Activated naive CD4-positive, alpha-beta T cell treated with anti-CD3 and anti-CD28 coated beads, Interleukin-2, amount 50 U/mL, for 24 hours (primary cell): ENCODE measurements around the gene POLK.
"Not testable (repeated sequence)": the region's sequence is repeated elsewhere in the genome, so short reads cannot be mapped to it uniquely, and the experiment has no call there.

Experiments used
- H3K27ac Mint-ChIP-seq: one replicate; pipeline ENCODE4 v1.8.0; 2021; ENCODE audit warnings: mild to moderate bottlenecking, mixed read lengths
- H3K27me3 Mint-ChIP-seq: one replicate; pipeline ENCODE4 v1.8.0; 2021; ENCODE audit warnings: mixed read lengths
- H3K36me3 Mint-ChIP-seq: one replicate; pipeline ENCODE4 v1.8.0; 2021; ENCODE audit warnings: mixed read lengths
- H3K4me1 Mint-ChIP-seq: one replicate; pipeline ENCODE4 v1.8.0; 2021; ENCODE audit warnings: mixed read lengths
- H3K4me3 Mint-ChIP-seq: one replicate; pipeline ENCODE4 v1.8.0; 2021; ENCODE audit warnings: mild to moderate bottlenecking, mixed read lengths
- H3K9me3 Mint-ChIP-seq: one replicate; pipeline ENCODE4 v1.8.0; 2021; ENCODE audit warnings: mixed read lengths

Gene POLK

GRCh38 chr5:75603371-75603770 lies 91.7 kb downstream of the POLK start:
- Mint-ChIP-seq H3K27ac (no peak overlapping the region), H3K4me3 (no peak overlapping the region), H3K27me3 (no peaks in the 10 kb centered on the region), H3K9me3 (no peaks in the 10 kb centered on the region), H3K4me1 (peaks cover 11% of the 10 kb centered on the region), H3K36me3 (peaks cover 21% of the 10 kb centered on the region)

GRCh38 chr5:75603821-75604220 lies 92.1 kb downstream of the POLK start:
- no peak overlapping the region for H3K27ac Mint-ChIP-seq
- no peaks in the 10 kb centered on the region for H3K9me3 Mint-ChIP-seq
- H3K4me3 Mint-ChIP-seq: no peak overlapping the region
- H3K27me3 Mint-ChIP-seq: no peaks in the 10 kb centered on the region
- peaks cover 21% of the 10 kb centered on the region for H3K36me3 Mint-ChIP-seq
- peaks cover 11% of the 10 kb centered on the region for H3K4me1 Mint-ChIP-seq

GRCh38 chr5:75607341-75607740 lies 95.7 kb downstream of the POLK start:
- Mint-ChIP-seq H3K27me3 (peaks cover 12% of the 10 kb centered on the region), H3K36me3 (peaks cover 17% of the 10 kb centered on the region)
- not testable (repeated sequence) for H3K9me3 Mint-ChIP-seq, H3K4me1 Mint-ChIP-seq, H3K27ac Mint-ChIP-seq, H3K4me3 Mint-ChIP-seq

- no peaks in the 10 kb centered on the region for H3K4me1 Mint-ChIP-seq
- peaks cover 10% of the 10 kb centered on the region for H3K36me3 Mint-ChIP-seq
- H3K9me3 Mint-ChIP-seq: no peaks in the 10 kb centered on the region
- no peak overlapping the region for H3K4me3 Mint-ChIP-seq
- peaks cover 18% of the 10 kb centered on the region for H3K27me3 Mint-ChIP-seq
- no peak overlapping the region for H3K27ac Mint-ChIP-seq
Observed at GRCh38 chr5:75608870-75609269, 97.2 kb downstream of the POLK start.

- Mint-ChIP-seq H3K36me3 (peaks cover 5% of the 10 kb centered on the region), H3K27ac (no peak overlapping the region), H3K4me3 (no peak overlapping the region), H3K27me3 (peaks cover 18% of the 10 kb centered on the region), H3K9me3 (no peaks in the 10 kb centered on the region), H3K4me1 (no peaks in the 10 kb centered on the region)
Observed at GRCh38 chr5:75610201-75610600, 98.5 kb downstream of the POLK start.

GRCh38 chr5:75610859-75611310 lies 99.2 kb downstream of the POLK start:
- H3K4me1 Mint-ChIP-seq, H3K9me3 Mint-ChIP-seq, H3K4me3 Mint-ChIP-seq: not testable (repeated sequence)

GRCh38 chr5:75611311-75612225 lies 99.9 kb downstream of the POLK start, which contains the start of gene ANKDD1B:
ANKDD1B (plus strand) TSS chr5:75611453; CDS start chr5:75611635, 182 bp downstream.
- Mint-ChIP-seq H3K36me3 (peaks cover 5% of the 10 kb centered on the region), H3K4me1 (no peaks in the 10 kb centered on the region), H3K9me3 (no peaks in the 10 kb centered on the region), H3K27me3 (peaks cover 18% of the 10 kb centered on the region), H3K27ac (no peak within 1 kb of the TSS), H3K4me3 (no peak within 1 kb of the TSS)

More at GRCh38 chr5:75610859-75611310, 99.2 kb downstream of the POLK start:
- not testable (repeated sequence) for H3K27ac Mint-ChIP-seq, H3K36me3 Mint-ChIP-seq
- peaks cover 18% of the 10 kb centered on the region for H3K27me3 Mint-ChIP-seq

- Mint-ChIP-seq H3K4me3 (no peak overlapping the region), H3K27me3 (peaks cover 18% of the 10 kb centered on the region), H3K9me3 (no peaks in the 10 kb centered on the region)
Observed at GRCh38 chr5:75612226-75612569, 100.5 kb downstream of the POLK start.

GRCh38 chr5:75612901-75613300 lies 101.2 kb downstream of the POLK start:
- Mint-ChIP-seq H3K27me3 (peaks cover 18% of the 10 kb centered on the region), H3K27ac (no peak overlapping the region), H3K4me1 (no peaks in the 10 kb centered on the region), H3K36me3 (peaks cover 5% of the 10 kb centered on the region), H3K4me3 (no peak overlapping the region), H3K9me3 (no peaks in the 10 kb centered on the region)

More at GRCh38 chr5:75612226-75612569, 100.5 kb downstream of the POLK start:
- peaks cover 5% of the 10 kb centered on the region for H3K36me3 Mint-ChIP-seq
- no peak overlapping the region for H3K27ac Mint-ChIP-seq
- H3K4me1 Mint-ChIP-seq: no peaks in the 10 kb centered on the region

GRCh38 chr5:75614176-75614575 lies 102.5 kb downstream of the POLK start:
- no peaks in the 10 kb centered on the region for H3K4me1 Mint-ChIP-seq
- H3K9me3 Mint-ChIP-seq: no peaks in the 10 kb centered on the region
- no peak overlapping the region for H3K4me3 Mint-ChIP-seq
- peaks cover 18% of the 10 kb centered on the region for H3K27me3 Mint-ChIP-seq
- H3K27ac Mint-ChIP-seq: no peak overlapping the region
- H3K36me3 Mint-ChIP-seq: peaks cover 5% of the 10 kb centered on the region

GRCh38 chr5:75616371-75616881 lies 104.7 kb downstream of the POLK start:
- H3K27ac Mint-ChIP-seq: no peak overlapping the region
- H3K27me3 Mint-ChIP-seq: peaks cover 8% of the 10 kb centered on the region
- H3K4me1 Mint-ChIP-seq: no peaks in the 10 kb centered on the region
- no peak overlapping the region for H3K4me3 Mint-ChIP-seq
- peaks cover 3% of the 10 kb centered on the region for H3K36me3 Mint-ChIP-seq
- no peaks in the 10 kb centered on the region for H3K9me3 Mint-ChIP-seq

GRCh38 chr5:75616971-75617621 lies 105.4 kb downstream of the POLK start:
- H3K9me3 Mint-ChIP-seq: no peaks in the 10 kb centered on the region
- H3K4me1 Mint-ChIP-seq: no peaks in the 10 kb centered on the region
- no peak overlapping the region for H3K27ac Mint-ChIP-seq
- peaks cover 3% of the 10 kb centered on the region for H3K36me3 Mint-ChIP-seq
- H3K4me3 Mint-ChIP-seq: no peak overlapping the region
- peaks cover 8% of the 10 kb centered on the region for H3K27me3 Mint-ChIP-seq

- H3K27me3 Mint-ChIP-seq: peaks cover 2% of the 10 kb centered on the region
- no peak overlapping the region for H3K4me3 Mint-ChIP-seq
- no peak overlapping the region for H3K27ac Mint-ChIP-seq
- no peaks in the 10 kb centered on the region for H3K9me3 Mint-ChIP-seq
- H3K36me3 Mint-ChIP-seq: peaks cover 1% of the 10 kb centered on the region
- H3K4me1 Mint-ChIP-seq: no peaks in the 10 kb centered on the region
Observed at GRCh38 chr5:75617736-75618352, 106.2 kb downstream of the POLK start.

GRCh38 chr5:75620184-75620959 lies 108.7 kb downstream of the POLK start:
- Mint-ChIP-seq H3K27me3 (no peaks in the 10 kb centered on the region), H3K4me3 (no peak overlapping the region), H3K9me3 (no peaks in the 10 kb centered on the region), H3K27ac (no peak overlapping the region), H3K4me1 (no peaks in the 10 kb centered on the region), H3K36me3 (peaks cover 1% of the 10 kb centered on the region)

GRCh38 chr5:75622564-75622963 lies 110.9 kb downstream of the POLK start:
- Mint-ChIP-seq H3K4me1 (no peaks in the 10 kb centered on the region), H3K27ac (no peak overlapping the region), H3K9me3 (no peaks in the 10 kb centered on the region), H3K36me3 (peaks cover 1% of the 10 kb centered on the region), H3K4me3 (no peak overlapping the region), H3K27me3 (no peaks in the 10 kb centered on the region)
